Measurements from ENCODE around the gene APOOL. TPM values are rescaled to one million over a fixed set of nuclear protein-coding genes. Genes with fewer than 3 reads are reported as not detected.

The APOOL gene
- polyA plus RNA-seq, 1 donor (not counting 4 experiments of a cell fraction or from before 2014, with no cell fraction given): 7.2 TPM

GRCh38 chrX:85112293-85112692 is 108.6 kb downstream of the APOOL start:
- FAIRE-seq: no peak
- Histone ChIP-seq H3K9me3 (ENCODE audit: control insufficient read depth, low read depth, low read length) (peaks cover 17% of the 10 kb centered on the region), H3K9me1 (ENCODE audit: control insufficient read depth, extremely low read depth, insufficient read depth, low read length) (no peaks in the 10 kb centered on the region), H3K27me3 (ENCODE audit: control insufficient read depth, extremely low read depth, insufficient read depth, low read length) (no peaks in the 10 kb centered on the region), H3K79me2 (ENCODE audit: control insufficient read depth, insufficient read depth, low read length) (no peaks in the 10 kb centered on the region), H3K9ac (ENCODE audit: control insufficient read depth, extremely low read depth, insufficient read depth, low read length) (no peak overlapping the region), H3K27ac (ENCODE audit: control insufficient read depth, insufficient read depth, low read length) (no peak overlapping the region), H3K4me3 (ENCODE audit: control insufficient read depth in 2 of 3, extremely low read depth in 1 of 3, insufficient read depth in 2 of 3, low read depth in 1 of 3, low read length in 3 of 3) (no peak overlapping the region), H3K36me3 (ENCODE audit: control insufficient read depth in 2 of 2, extremely low read depth in 1 of 2, insufficient read depth in 2 of 2, low read length in 2 of 2) (no peaks in the 10 kb centered on the region), H3K4me1 (ENCODE audit: control insufficient read depth, extremely low read depth, insufficient read depth, low read length) (peaks cover 2% of the 10 kb centered on the region), H3K4me2 (ENCODE audit: control insufficient read depth, extremely low read depth, insufficient read depth, low read depth, low read length) (no peak overlapping the region), H2AFZ (ENCODE audit: control insufficient read depth, low read length) (no peak overlapping the region), H4K20me1 (ENCODE audit: control insufficient read depth, extremely low read depth, insufficient read depth, low read length) (no peaks in the 10 kb centered on the region)
- dilution Hi-C loops (cut with MboI; ENCODE audit: extremely low pct_ligation_motif_present, low sequenced_read_pairs): loop anchor here (25.0 kb wide), 1 partner anchor 425 kb away; no protein-coding TSS in a partner anchor
- TF ChIP-seq, protein P1, sequence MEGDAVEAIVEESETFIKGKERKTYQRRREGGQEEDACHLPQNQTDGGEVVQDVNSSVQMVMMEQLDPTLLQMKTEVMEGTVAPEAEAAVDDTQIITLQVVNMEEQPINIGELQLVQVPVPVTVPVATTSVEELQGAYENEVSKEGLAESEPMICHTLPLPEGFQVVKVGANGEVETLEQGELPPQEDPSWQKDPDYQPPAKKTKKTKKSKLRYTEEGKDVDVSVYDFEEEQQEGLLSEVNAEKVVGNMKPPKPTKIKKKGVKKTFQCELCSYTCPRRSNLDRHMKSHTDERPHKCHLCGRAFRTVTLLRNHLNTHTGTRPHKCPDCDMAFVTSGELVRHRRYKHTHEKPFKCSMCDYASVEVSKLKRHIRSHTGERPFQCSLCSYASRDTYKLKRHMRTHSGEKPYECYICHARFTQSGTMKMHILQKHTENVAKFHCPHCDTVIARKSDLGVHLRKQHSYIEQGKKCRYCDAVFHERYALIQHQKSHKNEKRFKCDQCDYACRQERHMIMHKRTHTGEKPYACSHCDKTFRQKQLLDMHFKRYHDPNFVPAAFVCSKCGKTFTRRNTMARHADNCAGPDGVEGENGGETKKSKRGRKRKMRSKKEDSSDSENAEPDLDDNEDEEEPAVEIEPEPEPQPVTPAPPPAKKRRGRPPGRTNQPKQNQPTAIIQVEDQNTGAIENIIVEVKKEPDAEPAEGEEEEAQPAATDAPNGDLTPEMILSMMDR (optimal IDR thresholded peaks at IDR 0.05 in 1 of 3, IDR thresholded peaks at IDR 0.05 in 1 of 3, conservative IDR thresholded peaks at IDR 0.05 in 1 of 3; ENCODE audit: extremely low read depth in 1 of 3, insufficient read depth in 2 of 3, low read length in 3 of 3): no peak
- no peak for DNase-seq (ENCODE audit: low read depth, low spot score)

GRCh38 chrX:85113746-85114145 is 110.1 kb downstream of the APOOL start:
- no peak overlapping the region for H3K9ac ChIP-seq (ENCODE audit: control insufficient read depth, extremely low read depth, insufficient read depth, low read length)
- H3K4me3 ChIP-seq (ENCODE audit: control insufficient read depth in 2 of 3, extremely low read depth in 1 of 3, insufficient read depth in 2 of 3, low read depth in 1 of 3, low read length in 3 of 3): no peak overlapping the region
- no peaks in the 10 kb centered on the region for H3K9me1 ChIP-seq (ENCODE audit: control insufficient read depth, extremely low read depth, insufficient read depth, low read length)
- no peaks in the 10 kb centered on the region for H3K4me1 ChIP-seq (ENCODE audit: control insufficient read depth, extremely low read depth, insufficient read depth, low read length)
- H3K36me3 ChIP-seq (ENCODE audit: control insufficient read depth in 2 of 2, extremely low read depth in 1 of 2, insufficient read depth in 2 of 2, low read length in 2 of 2): no peaks in the 10 kb centered on the region
- H4K20me1 ChIP-seq (ENCODE audit: control insufficient read depth, extremely low read depth, insufficient read depth, low read length): no peaks in the 10 kb centered on the region
- no peak overlapping the region for H3K4me2 ChIP-seq (ENCODE audit: control insufficient read depth, extremely low read depth, insufficient read depth, low read depth, low read length)
- dilution Hi-C loops (cut with MboI; ENCODE audit: extremely low pct_ligation_motif_present, low sequenced_read_pairs): loop anchor here (25.0 kb wide), 1 partner anchor 424 kb away; no protein-coding TSS in a partner anchor
- H2AFZ ChIP-seq (ENCODE audit: control insufficient read depth, low read length): no peak overlapping the region
- FAIRE-seq (no peak), DNase-seq (ENCODE audit: low read depth, low spot score) (no peak)
- TF ChIP-seq EZH2 (IDR thresholded peaks at IDR 0.05; ENCODE audit: low read length): no peak
- TF ChIP-seq, protein P1 (optimal IDR thresholded peaks at IDR 0.05 in 1 of 3, IDR thresholded peaks at IDR 0.05 in 1 of 3, conservative IDR thresholded peaks at IDR 0.05 in 1 of 3; ENCODE audit: extremely low read depth in 1 of 3, insufficient read depth in 2 of 3, low read length in 3 of 3): no peak
- peaks cover 4% of the 10 kb centered on the region for H3K9me3 ChIP-seq (ENCODE audit: control insufficient read depth, low read depth, low read length)
- H3K27me3 ChIP-seq (ENCODE audit: control insufficient read depth, extremely low read depth, insufficient read depth, low read length): no peaks in the 10 kb centered on the region
- H3K79me2 ChIP-seq (ENCODE audit: control insufficient read depth, insufficient read depth, low read length): no peaks in the 10 kb centered on the region
- H3K27ac ChIP-seq (ENCODE audit: control insufficient read depth, insufficient read depth, low read length): no peak overlapping the region

Data from keratinocyte (primary cell).